Measurements from ENCODE around the gene PRRT2. TPM values are rescaled to one million over a fixed set of nuclear protein-coding genes. Genes with fewer than 3 reads are reported as not detected.
A peak's percentile ranks its signal among the peaks of the same experiment; 100 is the strongest.

The PRRT2 gene
- 0.35 TPM in 1 of 2 replicates, not detected in the other for total RNA-seq

- DNase-seq (ENCODE audit: low read depth) = no peak
- peak within 1 kb of the TSS; percentile 61 for H3K4me3 ChIP-seq (ENCODE audit: low read depth, low read length)
- no peak for TF ChIP-seq CTCF (conservative IDR thresholded peaks at IDR 0.05; ENCODE audit: low read depth, low read length)
Observed at GRCh38 chr16:29811896-29812665, at the start of gene PRRT2. PRRT2 (plus strand) TSS chr16:29812193; CDS start chr16:29813055, 862 bp downstream.

- H3K4me3 ChIP-seq (ENCODE audit: low read depth, low read length) = no peak overlapping the region
- no peak for DNase-seq (ENCODE audit: low read depth)
- no peak for TF ChIP-seq CTCF (conservative IDR thresholded peaks at IDR 0.05; ENCODE audit: low read depth, low read length)
Observed at GRCh38 chr16:29763326-29763725, 48.7 kb upstream of the PRRT2 start.

GRCh38 chr16:29765167-29766032, 46.6 kb upstream of the PRRT2 start:
- no peak for TF ChIP-seq CTCF (conservative IDR thresholded peaks at IDR 0.05; ENCODE audit: low read depth, low read length)
- no peak for DNase-seq (ENCODE audit: low read depth)
- H3K4me3 ChIP-seq (ENCODE audit: low read depth, low read length) = no peak overlapping the region

GRCh38 chr16:29766571-29766970, 45.4 kb upstream of the PRRT2 start:
- no peak for DNase-seq (ENCODE audit: low read depth)
- H3K4me3 ChIP-seq (ENCODE audit: low read depth, low read length) = no peak overlapping the region
- TF ChIP-seq CTCF (conservative IDR thresholded peaks at IDR 0.05; ENCODE audit: low read depth, low read length) = no peak

GRCh38 chr16:29767062-29767461, 44.9 kb upstream of the PRRT2 start:
- DNase-seq (ENCODE audit: low read depth) = no peak
- H3K4me3 ChIP-seq (ENCODE audit: low read depth, low read length) = no peak overlapping the region
- no peak for TF ChIP-seq CTCF (conservative IDR thresholded peaks at IDR 0.05; ENCODE audit: low read depth, low read length)

GRCh38 chr16:29769507-29769906, 42.5 kb upstream of the PRRT2 start:
- H3K4me3 ChIP-seq (ENCODE audit: low read depth, low read length) = no peak overlapping the region
- TF ChIP-seq CTCF (conservative IDR thresholded peaks at IDR 0.05; ENCODE audit: low read depth, low read length) = no peak
- DNase-seq (ENCODE audit: low read depth) = no peak

All from epithelial cell of proximal tubule (primary cell).